Smooth muscle cell (in vitro differentiated cells): ENCODE data around the gene ZNF43. TPM values are rescaled to one million over a fixed set of nuclear protein-coding genes. Genes with fewer than 3 reads are reported as not detected.

ENCODE experiments used
- DNase-seq: peaks from one replicate; lab custom pipeline; 2025; ENCODE audit not compliant: unreplicated experiment; lab: John Stamatoyannopoulos, UW
- H2AFZ ChIP-seq: fragments of 200-600 bp; sonication (generic); 2 replicates; pipeline ENCODE4 v1.6.0; 2016; ENCODE audit warnings: antibody characterized with exemption, low read depth, mild to moderate bottlenecking
- H3F3A ChIP-seq: fragments of 200-600 bp; sonication (generic); 2 replicates; pipeline ENCODE4 v1.6.0; 2017; ENCODE audit warnings: antibody characterized with exemption, low read depth
- H3K27ac ChIP-seq: fragments of 200-600 bp; sonication (generic); 2 replicates; pipeline ENCODE4 v1.5.1; 2016; ENCODE audit warnings: low read depth, mild to moderate bottlenecking
- H3K27me3 ChIP-seq: fragments of 200-600 bp; sonication (generic); 2 replicates; pipeline ENCODE4 v1.6.1; 2016; ENCODE audit warnings: low read depth, mild to moderate bottlenecking
- H3K36me3 ChIP-seq: fragments of 200-600 bp; sonication (generic); 2 replicates; pipeline ENCODE4 v1.5.1; 2016; ENCODE audit warnings: low read depth
- H3K4me1 ChIP-seq: fragments of 200-600 bp; sonication (generic); 2 replicates; pipeline ENCODE4 v1.5.1; 2016; ENCODE audit warnings: low read depth
- H3K4me2 ChIP-seq: fragments of 200-600 bp; sonication (generic); 2 replicates; pipeline ENCODE4 v1.6.0; 2016; ENCODE audit warnings: mild to moderate bottlenecking
- H3K4me3 ChIP-seq: fragments of 200-600 bp; sonication (generic); 2 replicates; pipeline ENCODE4 v1.5.1; 2016; ENCODE audit warnings: mild to moderate bottlenecking
- H3K79me2 ChIP-seq: fragments of 200-600 bp; sonication (generic); 2 replicates; pipeline ENCODE4 v1.6.0; 2016; ENCODE audit warnings: low read depth, mild to moderate bottlenecking
- H3K9ac ChIP-seq: fragments of 200-600 bp; sonication (generic); 2 replicates; pipeline ENCODE4 v1.6.0; 2016; ENCODE audit warnings: low read depth
- H3K9me3 ChIP-seq: fragments of 200-600 bp; sonication (generic); replicated peaks from 2 replicates; pipeline ENCODE4 v1.5.1; 2016; ENCODE audit warnings: low read depth
- H4K20me1 ChIP-seq: fragments of 200-600 bp; sonication (generic); 2 replicates; pipeline ENCODE4 v1.6.0; 2016; ENCODE audit warnings: low read depth
- WGBS: methylation state at CpG from one replicate; pipeline ENCODE4 v1.1.7; 2016; ENCODE audit warnings: low lambda C conversion rate; 5-methylcytosine and 5-hydroxymethylcytosine counted together
- polyA plus RNA-seq: library from polyadenylated mRNA; unstranded; fragments of >200 nt; fragmentation: Nextera tagmentation; extraction: Ambion mirVana; gene quantifications from 2 replicates; pipeline ENCODE4 v1.2.1, GENCODE V29; 2016
- total RNA-seq: library from RNA; depleted of rRNA; stranded (reverse); fragments of >200 nt; gene quantifications from 2 replicates; pipeline ENCODE4 v1.2.3, GENCODE V29; 2014
- TF ChIP-seq, protein P1 (sequence below): fragments of 200-600 bp; sonication (generic); IDR thresholded peaks from 2 replicates; pipeline ENCODE4 v1.5.1; 2017; ENCODE audit warnings: borderline replicate concordance, mild to moderate bottlenecking, antibody characterized with exemption; ENCODE audit not compliant: insufficient read depth, poor library complexity, severe bottlenecking

ZNF43 gene
- total and polyA plus RNA-seq, 2 experiments from 2014 or later: 5.1 to 19.5 TPM

DNA sequence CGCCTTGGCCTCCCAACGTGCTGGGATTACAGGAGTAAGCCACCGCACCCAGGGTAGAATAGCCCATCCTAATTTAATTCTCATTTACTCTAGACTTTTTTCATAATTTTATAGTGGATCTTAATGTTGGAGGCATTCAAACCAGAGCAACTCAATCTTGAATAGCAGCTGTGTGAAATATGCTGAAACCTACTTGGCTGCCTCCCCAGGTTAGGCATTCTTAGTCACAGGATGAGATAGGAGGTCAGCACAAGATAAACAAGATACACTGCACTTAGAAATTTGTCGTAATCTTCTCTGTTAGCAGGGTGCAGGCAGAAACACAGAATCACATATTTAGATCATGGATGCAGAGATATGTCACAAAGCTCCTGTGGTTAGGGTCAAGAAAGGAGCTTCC, 2.7 kb upstream of the ZNF43 start:
- no peaks in the 10 kb centered on the region for H3K27me3 ChIP-seq
- 96% methylated on average over 4 of the region's 4 CpGs for WGBS
- peaks cover 6% of the 10 kb centered on the region for H3K4me1 ChIP-seq
- H2AFZ ChIP-seq: no peak overlapping the region
- no peak overlapping the region for H3K9ac ChIP-seq
- no peaks in the 10 kb centered on the region for H3K36me3 ChIP-seq
- H3K27ac ChIP-seq: no peak overlapping the region
- peaks cover 12% of the 10 kb centered on the region for H3F3A ChIP-seq
- TF ChIP-seq, protein P1, sequence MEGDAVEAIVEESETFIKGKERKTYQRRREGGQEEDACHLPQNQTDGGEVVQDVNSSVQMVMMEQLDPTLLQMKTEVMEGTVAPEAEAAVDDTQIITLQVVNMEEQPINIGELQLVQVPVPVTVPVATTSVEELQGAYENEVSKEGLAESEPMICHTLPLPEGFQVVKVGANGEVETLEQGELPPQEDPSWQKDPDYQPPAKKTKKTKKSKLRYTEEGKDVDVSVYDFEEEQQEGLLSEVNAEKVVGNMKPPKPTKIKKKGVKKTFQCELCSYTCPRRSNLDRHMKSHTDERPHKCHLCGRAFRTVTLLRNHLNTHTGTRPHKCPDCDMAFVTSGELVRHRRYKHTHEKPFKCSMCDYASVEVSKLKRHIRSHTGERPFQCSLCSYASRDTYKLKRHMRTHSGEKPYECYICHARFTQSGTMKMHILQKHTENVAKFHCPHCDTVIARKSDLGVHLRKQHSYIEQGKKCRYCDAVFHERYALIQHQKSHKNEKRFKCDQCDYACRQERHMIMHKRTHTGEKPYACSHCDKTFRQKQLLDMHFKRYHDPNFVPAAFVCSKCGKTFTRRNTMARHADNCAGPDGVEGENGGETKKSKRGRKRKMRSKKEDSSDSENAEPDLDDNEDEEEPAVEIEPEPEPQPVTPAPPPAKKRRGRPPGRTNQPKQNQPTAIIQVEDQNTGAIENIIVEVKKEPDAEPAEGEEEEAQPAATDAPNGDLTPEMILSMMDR: no peak
- no peaks in the 10 kb centered on the region for H4K20me1 ChIP-seq
- H3K4me3 ChIP-seq: no peak overlapping the region
- H3K79me2 ChIP-seq: peaks cover 20% of the 10 kb centered on the region
- DNase-seq: no peak
- no peaks in the 10 kb centered on the region for H3K9me3 ChIP-seq
- no peak overlapping the region for H3K4me2 ChIP-seq

DNA sequence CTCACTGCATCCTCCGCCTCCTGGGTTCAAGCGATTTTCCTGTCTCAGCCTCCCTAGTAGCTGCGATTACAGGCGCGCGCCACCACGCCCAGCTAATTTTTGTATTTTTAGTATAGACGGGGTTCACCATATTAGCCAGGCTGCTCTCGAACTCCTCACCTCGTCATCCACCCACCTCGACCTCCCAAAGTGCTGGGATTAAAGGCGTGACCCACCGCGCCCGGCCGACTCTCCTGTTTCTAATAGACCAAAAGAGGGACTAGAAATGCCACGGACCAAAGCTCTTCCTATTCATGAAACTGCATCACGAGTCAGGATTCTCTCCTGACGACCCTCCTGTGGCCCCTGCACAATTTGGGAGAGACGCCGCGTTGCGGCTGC, 563 bp downstream of the ZNF43 start:
- H3K79me2 ChIP-seq: peaks cover 52% of the 10 kb centered on the region
- peak overlapping the region; percentile 91 for H3K4me3 ChIP-seq
- H3K9me3 ChIP-seq: no peaks in the 10 kb centered on the region
- peak overlapping the region; percentile 95 for H3K27ac ChIP-seq
- peaks cover 12% of the 10 kb centered on the region for H3F3A ChIP-seq
- peaks cover 4% of the 10 kb centered on the region for H4K20me1 ChIP-seq
- peak overlapping the region; percentile 90 for H2AFZ ChIP-seq
- peak overlapping the region; percentile 97 for H3K4me2 ChIP-seq
- H3K27me3 ChIP-seq: no peaks in the 10 kb centered on the region
- TF ChIP-seq, protein P1: no peak
- no peaks in the 10 kb centered on the region for H3K36me3 ChIP-seq
- H3K9ac ChIP-seq: peak overlapping the region; percentile 92
- no peak for DNase-seq
- WGBS: 12% methylated on average over 23 of the region's 23 CpGs
- peaks cover 6% of the 10 kb centered on the region for H3K4me1 ChIP-seq

DNA sequence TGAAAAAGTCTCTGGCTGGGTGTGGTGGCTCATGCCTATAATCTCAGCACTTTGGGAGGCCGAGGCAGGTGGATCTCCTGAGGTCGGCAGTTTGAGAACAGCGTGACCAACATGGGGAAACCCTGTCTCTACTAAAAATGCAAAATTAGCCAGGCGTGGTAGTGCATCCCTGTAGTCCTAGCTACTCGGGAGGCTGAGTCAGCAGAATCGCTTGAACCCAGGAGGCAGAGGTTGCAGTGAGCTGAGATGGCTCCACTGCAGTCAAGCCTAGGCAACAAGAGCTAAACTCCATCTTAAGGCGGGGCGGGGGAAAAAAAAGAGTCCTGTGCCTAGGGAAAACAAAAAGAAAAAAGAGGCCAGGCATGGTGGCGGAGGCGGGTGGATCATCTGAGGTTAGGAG, 2.2 kb downstream of the ZNF43 start:
- no peak overlapping the region for H3K9ac ChIP-seq
- peaks cover 12% of the 10 kb centered on the region for H3F3A ChIP-seq
- H3K79me2 ChIP-seq: peaks cover 67% of the 10 kb centered on the region
- no peaks in the 10 kb centered on the region for H3K27me3 ChIP-seq
- H3K4me1 ChIP-seq: peaks cover 6% of the 10 kb centered on the region
- TF ChIP-seq, protein P1: no peak
- no peak overlapping the region for H3K4me3 ChIP-seq
- H3K36me3 ChIP-seq: peaks cover 6% of the 10 kb centered on the region
- H3K27ac ChIP-seq: no peak overlapping the region
- peaks cover 4% of the 10 kb centered on the region for H4K20me1 ChIP-seq
- H2AFZ ChIP-seq: no peak overlapping the region
- H3K4me2 ChIP-seq: no peak overlapping the region
- WGBS: 98% methylated on average over 10 of the region's 10 CpGs
- no peaks in the 10 kb centered on the region for H3K9me3 ChIP-seq
- DNase-seq: no peak

DNA sequence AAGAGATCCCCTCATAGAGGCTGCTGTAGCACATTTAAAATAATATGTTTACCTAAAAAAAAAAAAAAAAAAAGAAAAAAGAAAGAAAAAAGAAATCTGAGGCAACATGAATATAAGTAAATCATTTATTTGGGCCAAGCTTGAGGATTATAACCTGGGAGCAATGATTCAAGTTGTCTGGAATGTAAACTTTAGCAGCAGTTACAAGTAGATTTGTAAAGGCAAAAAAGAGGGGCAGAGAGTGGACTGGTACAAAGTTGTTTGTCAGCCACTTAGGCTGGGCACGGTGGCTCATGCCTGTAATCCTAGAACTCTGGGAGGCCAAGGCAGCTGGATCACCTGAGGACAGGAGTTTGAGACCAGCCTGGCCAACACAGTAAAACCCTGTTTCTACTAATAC, 11.3 kb downstream of the ZNF43 start:
- peaks cover 11% of the 10 kb centered on the region for H3K9me3 ChIP-seq
- H3K27me3 ChIP-seq: no peaks in the 10 kb centered on the region

More for the DNA sequence above, 11.3 kb downstream of the ZNF43 start:
- Histone ChIP-seq H3K4me2 (no peak overlapping the region), H3K9ac (no peak overlapping the region), H3F3A (no peaks in the 10 kb centered on the region), H2AFZ (no peak overlapping the region), H3K4me1 (no peaks in the 10 kb centered on the region), H3K27ac (no peak overlapping the region), H3K36me3 (peaks cover 24% of the 10 kb centered on the region), H4K20me1 (no peaks in the 10 kb centered on the region), H3K79me2 (peaks cover 82% of the 10 kb centered on the region), H3K4me3 (no peak overlapping the region)
- WGBS: 95% methylated on average over 1 of the region's 1 CpG
- no peak for DNase-seq
- TF ChIP-seq, protein P1: no peak
